Activated B cell treated with CpG ODN at 0.5 μM for 24 hours (primary cell): ENCODE data around the gene PDK2. TPM values are rescaled to one million over a fixed set of nuclear protein-coding genes. Genes with fewer than 3 reads are reported as not detected.

ENCODE experiments used
- ATAC-seq: fragments of 200-7000 bp; cut with Tn5 transposase; one replicate; pipeline ENCODE4 v1.10.0; 2021; ENCODE audit warnings: low read depth, mild to moderate bottlenecking, moderate library complexity
- CTCF ChIA-PET: fragments of 350-600 bp; sonication (Branson Sonifier 250); formaldehyde crosslinking; loops from one replicate; lab custom pipeline; 2021; ENCODE audit warnings: antibody characterized with exemption; lab: Charles Lee
- POLR2A ChIA-PET: fragments of 350-600 bp; sonication (Branson Sonifier 250); formaldehyde crosslinking; loops from one replicate; lab custom pipeline; 2021; ENCODE audit warnings: antibody characterized with exemption; lab: Charles Lee
- DNase-seq: peaks from one replicate; pipeline ENCODE4 v3.0.0; 2022
- H3K27ac Mint-ChIP-seq: one replicate; pipeline ENCODE4 v1.8.0; 2020; ENCODE audit warnings: mixed read lengths
- H3K27me3 Mint-ChIP-seq: one replicate; pipeline ENCODE4 v1.8.0; 2021; ENCODE audit warnings: mixed read lengths
- H3K36me3 Mint-ChIP-seq: one replicate; pipeline ENCODE4 v1.8.0; 2021; ENCODE audit warnings: low read depth, mixed read lengths
- H3K4me1 Mint-ChIP-seq: one replicate; pipeline ENCODE4 v1.8.0; 2021; ENCODE audit warnings: mixed read lengths
- H3K4me3 Mint-ChIP-seq: one replicate; pipeline ENCODE4 v1.8.0; 2020; ENCODE audit warnings: mild to moderate bottlenecking, mixed read lengths
- H3K9me3 Mint-ChIP-seq: one replicate; pipeline ENCODE4 v1.8.0; 2020; ENCODE audit warnings: mixed read lengths
- intact Hi-C: fragments of 100-400 bp; cut with micrococcal nuclease; formaldehyde crosslinking; loops from one replicate; pipeline ENCODE4 v1.15.1; 2024
- total RNA-seq: library from RNA; stranded (reverse); gene quantifications from 2 replicates; pipeline ENCODE4 v1.2.3, GENCODE V29; 2022
- TF ChIP-seq, protein P1 (sequence below): fragments of 200-600 bp; IDR thresholded peaks from one replicate; pipeline ENCODE4 v1.8.0; 2022; ENCODE audit warnings: antibody characterized with exemption, mild to moderate bottlenecking

PDK2 gene
- total RNA-seq, 1 donor from 2014 or later: 15.9 TPM

DNA sequence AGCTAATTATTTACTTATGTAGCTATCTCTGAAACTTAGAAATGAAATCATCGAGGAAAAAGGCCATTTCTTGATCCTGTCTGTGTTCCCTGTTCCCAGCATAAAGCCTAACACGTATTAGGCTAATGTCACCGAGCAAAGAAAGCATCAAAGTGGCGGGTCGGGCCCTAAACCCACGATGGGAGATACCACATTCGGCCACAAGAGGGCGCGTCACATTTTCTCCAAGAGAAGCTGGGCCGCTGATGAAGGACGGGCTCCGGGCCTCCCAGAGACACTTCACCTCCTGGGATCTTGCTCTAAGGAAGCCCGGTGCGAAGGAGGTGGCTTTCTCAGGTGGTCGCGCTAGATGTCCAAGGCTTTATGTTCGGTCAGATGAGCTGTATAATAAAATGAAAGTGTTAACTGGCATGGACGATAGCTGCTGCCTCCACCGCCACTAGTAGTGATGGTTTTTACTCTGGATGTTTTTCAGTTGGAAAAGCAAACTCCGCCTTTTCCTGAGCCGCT, 853 bp upstream of the PDK2 start:
- intact Hi-C loops: loop anchor here (1.0 to 10.0 kb wide), 9 partner anchors 23 to 419 kb away; partner anchors contain the start of genes ITGA3 and SPOP
- peaks cover 26% of the 10 kb centered on the region for H3K4me1 Mint-ChIP-seq
- DNase-seq (peak; percentile 88), ATAC-seq (peak; percentile 40)
- CTCF ChIA-PET: interaction anchor here (0.6 to 3.1 kb wide), 39 partner anchors 10 to 660 kb away, joined by 3 to 37 read pairs (median 4); partner anchors contain the start of genes COL1A1 and ITGA3
- POLR2A ChIA-PET: interaction anchor here (0.9 to 2.8 kb wide), 8 partner anchors 36 to 306 kb away, joined by 3 to 18 read pairs (median 4); partner anchors contain the start of genes ITGA3 and SAMD14
- TF ChIP-seq, protein P1, sequence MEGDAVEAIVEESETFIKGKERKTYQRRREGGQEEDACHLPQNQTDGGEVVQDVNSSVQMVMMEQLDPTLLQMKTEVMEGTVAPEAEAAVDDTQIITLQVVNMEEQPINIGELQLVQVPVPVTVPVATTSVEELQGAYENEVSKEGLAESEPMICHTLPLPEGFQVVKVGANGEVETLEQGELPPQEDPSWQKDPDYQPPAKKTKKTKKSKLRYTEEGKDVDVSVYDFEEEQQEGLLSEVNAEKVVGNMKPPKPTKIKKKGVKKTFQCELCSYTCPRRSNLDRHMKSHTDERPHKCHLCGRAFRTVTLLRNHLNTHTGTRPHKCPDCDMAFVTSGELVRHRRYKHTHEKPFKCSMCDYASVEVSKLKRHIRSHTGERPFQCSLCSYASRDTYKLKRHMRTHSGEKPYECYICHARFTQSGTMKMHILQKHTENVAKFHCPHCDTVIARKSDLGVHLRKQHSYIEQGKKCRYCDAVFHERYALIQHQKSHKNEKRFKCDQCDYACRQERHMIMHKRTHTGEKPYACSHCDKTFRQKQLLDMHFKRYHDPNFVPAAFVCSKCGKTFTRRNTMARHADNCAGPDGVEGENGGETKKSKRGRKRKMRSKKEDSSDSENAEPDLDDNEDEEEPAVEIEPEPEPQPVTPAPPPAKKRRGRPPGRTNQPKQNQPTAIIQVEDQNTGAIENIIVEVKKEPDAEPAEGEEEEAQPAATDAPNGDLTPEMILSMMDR: peak; percentile 51
- H3K4me3 Mint-ChIP-seq: peak overlapping the region; percentile 96
- peak overlapping the region; percentile 94 for H3K27ac Mint-ChIP-seq
- no peaks in the 10 kb centered on the region for H3K9me3 Mint-ChIP-seq
- no peaks in the 10 kb centered on the region for H3K27me3 Mint-ChIP-seq
- peaks cover 23% of the 10 kb centered on the region for H3K36me3 Mint-ChIP-seq

- intact Hi-C loops: loop anchor here (1.0 to 10.0 kb wide), 6 partner anchors 21 to 421 kb away; partner anchors contain the start of genes ITGA3, SPOP and XYLT2
- Mint-ChIP-seq H3K36me3 (peaks cover 34% of the 10 kb centered on the region), H3K27ac (peak overlapping the region; percentile 94)
Observed at GRCh38 chr17:50095626-50096037, 481 bp downstream of the PDK2 start.

DNA sequence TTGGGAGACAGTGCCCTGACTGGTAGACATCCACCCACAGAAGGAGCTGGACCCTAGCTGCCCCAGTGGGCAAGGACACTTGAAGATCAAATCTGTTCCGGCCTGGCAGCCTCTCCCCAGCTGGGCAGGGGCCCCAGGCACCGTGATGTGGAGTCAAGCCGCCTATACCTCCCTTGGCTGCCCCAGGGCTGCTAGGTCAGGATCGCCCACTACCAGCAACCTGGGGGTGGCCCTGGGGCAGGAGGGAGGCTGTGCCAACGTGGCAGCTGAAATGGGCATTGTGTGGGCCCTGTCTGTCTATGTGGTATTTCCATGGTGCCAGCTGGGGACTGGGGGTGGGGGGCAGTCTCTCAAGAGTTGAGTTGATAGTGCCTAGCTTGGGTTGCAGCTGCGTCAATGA, 941 bp downstream of the PDK2 start:
- no peak for ATAC-seq

More at GRCh38 chr17:50095626-50096037, 481 bp downstream of the PDK2 start:
- TF ChIP-seq, protein P1: no peak
- Mint-ChIP-seq H3K4me3 (peak overlapping the region; percentile 96), H3K4me1 (peaks cover 28% of the 10 kb centered on the region), H3K27me3 (no peaks in the 10 kb centered on the region), H3K9me3 (no peaks in the 10 kb centered on the region)
- DNase-seq (no peak), ATAC-seq (no peak)
- ChIA-PET CTCF (interaction anchor here (1.0 to 3.1 kb wide), 4 partner anchors 22 to 201 kb away, joined by 3 to 37 read pairs (median 3); no protein-coding TSS in a partner anchor), POLR2A (interaction anchor here (2.8 kb wide), 1 partner anchor 53 kb away, joined by 18 read pairs; no protein-coding TSS in a partner anchor)

GRCh38 chr17:50096758-50097157, 1.6 kb downstream of the PDK2 start:
- ChIA-PET CTCF (interaction anchor here (1.2 to 1.8 kb wide), 3 partner anchors 9 to 200 kb away, joined by 3 to 5 read pairs (median 3); no protein-coding TSS in a partner anchor), POLR2A (no interaction called here)
- ATAC-seq: no peak
- H3K9me3 Mint-ChIP-seq: no peaks in the 10 kb centered on the region
- H3K27ac Mint-ChIP-seq: no peak overlapping the region
- H3K27me3 Mint-ChIP-seq: no peaks in the 10 kb centered on the region
- TF ChIP-seq, protein P1: no peak
- peaks cover 28% of the 10 kb centered on the region for H3K4me1 Mint-ChIP-seq
- DNase-seq: no peak
- intact Hi-C loops: loop anchor here (10.0 kb wide), 1 partner anchor 422 kb away; the partner anchor contains the start of gene SPOP
- H3K4me3 Mint-ChIP-seq: peak overlapping the region; percentile 96
- H3K36me3 Mint-ChIP-seq: peaks cover 42% of the 10 kb centered on the region

More for the DNA sequence above, 941 bp downstream of the PDK2 start:
- ChIA-PET CTCF (interaction anchor here (1.0 to 1.8 kb wide), 4 partner anchors 8 to 201 kb away, joined by 3 to 5 read pairs (median 3); no protein-coding TSS in a partner anchor), POLR2A (no interaction called here)
- Mint-ChIP-seq H3K4me1 (peaks cover 28% of the 10 kb centered on the region), H3K36me3 (peaks cover 39% of the 10 kb centered on the region), H3K9me3 (no peaks in the 10 kb centered on the region), H3K4me3 (peak overlapping the region; percentile 96), H3K27ac (peak overlapping the region; percentile 94), H3K27me3 (no peaks in the 10 kb centered on the region)
- DNase-seq: no peak
- intact Hi-C loops: loop anchor here (10.0 kb wide), 1 partner anchor 421 kb away; the partner anchor contains the start of gene SPOP
- TF ChIP-seq, protein P1: no peak

- no peak for ATAC-seq
- TF ChIP-seq, protein P1: no peak
- H3K4me1 Mint-ChIP-seq: peaks cover 28% of the 10 kb centered on the region
- ChIA-PET CTCF (interaction anchor here (1.1 to 1.8 kb wide), 3 partner anchors 10 to 201 kb away, joined by 3 to 5 read pairs (median 5); no protein-coding TSS in a partner anchor), POLR2A (interaction anchor here (0.6 kb wide), 1 partner anchor 271 kb away, joined by 9 read pairs; no protein-coding TSS in a partner anchor)
- no peak overlapping the region for H3K27ac Mint-ChIP-seq
- peaks cover 42% of the 10 kb centered on the region for H3K36me3 Mint-ChIP-seq
- H3K4me3 Mint-ChIP-seq: no peak overlapping the region
- DNase-seq: no peak
- H3K9me3 Mint-ChIP-seq: no peaks in the 10 kb centered on the region
- intact Hi-C loops: loop anchor here (10.0 kb wide), 1 partner anchor 423 kb away; the partner anchor contains the start of gene SPOP
- no peaks in the 10 kb centered on the region for H3K27me3 Mint-ChIP-seq
Observed at GRCh38 chr17:50097455-50097854, 2.3 kb downstream of the PDK2 start.
